ENCODE results near the gene KPNA6. TPM values are rescaled to one million over a fixed set of nuclear protein-coding genes. Genes with fewer than 3 reads are reported as not detected.

KPNA6 gene
- total and polyA plus RNA-seq, 2 of the 13 experiments (the other 11 are each of a cell fraction or from before 2014, with no cell fraction given) = 22.0 to 47.5 TPM

- TF ChIP-seq, protein P1, sequence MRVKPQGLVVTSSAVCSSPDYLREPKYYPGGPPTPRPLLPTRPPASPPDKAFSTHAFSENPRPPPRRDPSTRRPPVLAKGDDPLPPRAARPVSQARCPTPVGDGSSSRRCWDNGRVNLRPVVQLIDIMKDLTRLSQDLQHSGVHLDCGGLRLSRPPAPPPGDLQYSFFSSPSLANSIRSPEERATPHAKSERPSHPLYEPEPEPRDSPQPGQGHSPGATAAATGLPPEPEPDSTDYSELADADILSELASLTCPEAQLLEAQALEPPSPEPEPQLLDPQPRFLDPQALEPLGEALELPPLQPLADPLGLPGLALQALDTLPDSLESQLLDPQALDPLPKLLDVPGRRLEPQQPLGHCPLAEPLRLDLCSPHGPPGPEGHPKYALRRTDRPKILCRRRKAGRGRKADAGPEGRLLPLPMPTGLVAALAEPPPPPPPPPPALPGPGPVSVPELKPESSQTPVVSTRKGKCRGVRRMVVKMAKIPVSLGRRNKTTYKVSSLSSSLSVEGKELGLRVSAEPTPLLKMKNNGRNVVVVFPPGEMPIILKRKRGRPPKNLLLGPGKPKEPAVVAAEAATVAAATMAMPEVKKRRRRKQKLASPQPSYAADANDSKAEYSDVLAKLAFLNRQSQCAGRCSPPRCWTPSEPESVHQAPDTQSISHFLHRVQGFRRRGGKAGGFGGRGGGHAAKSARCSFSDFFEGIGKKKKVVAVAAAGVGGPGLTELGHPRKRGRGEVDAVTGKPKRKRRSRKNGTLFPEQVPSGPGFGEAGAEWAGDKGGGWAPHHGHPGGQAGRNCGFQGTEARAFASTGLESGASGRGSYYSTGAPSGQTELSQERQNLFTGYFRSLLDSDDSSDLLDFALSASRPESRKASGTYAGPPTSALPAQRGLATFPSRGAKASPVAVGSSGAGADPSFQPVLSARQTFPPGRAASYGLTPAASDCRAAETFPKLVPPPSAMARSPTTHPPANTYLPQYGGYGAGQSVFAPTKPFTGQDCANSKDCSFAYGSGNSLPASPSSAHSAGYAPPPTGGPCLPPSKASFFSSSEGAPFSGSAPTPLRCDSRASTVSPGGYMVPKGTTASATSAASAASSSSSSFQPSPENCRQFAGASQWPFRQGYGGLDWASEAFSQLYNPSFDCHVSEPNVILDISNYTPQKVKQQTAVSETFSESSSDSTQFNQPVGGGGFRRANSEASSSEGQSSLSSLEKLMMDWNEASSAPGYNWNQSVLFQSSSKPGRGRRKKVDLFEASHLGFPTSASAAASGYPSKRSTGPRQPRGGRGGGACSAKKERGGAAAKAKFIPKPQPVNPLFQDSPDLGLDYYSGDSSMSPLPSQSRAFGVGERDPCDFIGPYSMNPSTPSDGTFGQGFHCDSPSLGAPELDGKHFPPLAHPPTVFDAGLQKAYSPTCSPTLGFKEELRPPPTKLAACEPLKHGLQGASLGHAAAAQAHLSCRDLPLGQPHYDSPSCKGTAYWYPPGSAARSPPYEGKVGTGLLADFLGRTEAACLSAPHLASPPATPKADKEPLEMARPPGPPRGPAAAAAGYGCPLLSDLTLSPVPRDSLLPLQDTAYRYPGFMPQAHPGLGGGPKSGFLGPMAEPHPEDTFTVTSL (CRISPR knock-in tag; IDR thresholded peaks at IDR 0.05; ENCODE audit: borderline replicate concordance) = peak; percentile 70; the same call in 1 of the 2 replicates
- TF ChIP-seq NR1H2 (CRISPR knock-in tag; IDR thresholded peaks at IDR 0.05; ENCODE audit: borderline replicate concordance, low read depth) (peak; percentile 45; the same call in 1 of the 2 replicates), ZNF607 (CRISPR knock-in tag; IDR thresholded peaks at IDR 0.05; ENCODE audit: borderline replicate concordance) (peak; percentile 53), ATRX (CRISPR knock-in tag; IDR thresholded peaks at IDR 0.05; ENCODE audit: borderline replicate concordance) (no peak), RORA (CRISPR knock-in tag; IDR thresholded peaks at IDR 0.05) (no peak), ZNF605 (CRISPR knock-in tag; IDR thresholded peaks at IDR 0.05) (peak; percentile 14; the same call in 1 of the 2 replicates), GPBP1L1 (CRISPR knock-in tag; IDR thresholded peaks at IDR 0.05) (no peak), NR2F1 (CRISPR knock-in tag; IDR thresholded peaks at IDR 0.05) (no peak), NAIF1 (CRISPR knock-in tag; IDR thresholded peaks at IDR 0.05; ENCODE audit: borderline replicate concordance) (peak; percentile 58), TBL1XR1 (IDR thresholded peaks at IDR 0.05; ENCODE audit: borderline replicate concordance, low read length, partially characterized antibody) (no peak), ZNF709 (CRISPR knock-in tag; IDR thresholded peaks at IDR 0.05) (peak; percentile 70; the same call in 1 of the 2 replicates)
- TF ChIP-seq, protein P2, sequence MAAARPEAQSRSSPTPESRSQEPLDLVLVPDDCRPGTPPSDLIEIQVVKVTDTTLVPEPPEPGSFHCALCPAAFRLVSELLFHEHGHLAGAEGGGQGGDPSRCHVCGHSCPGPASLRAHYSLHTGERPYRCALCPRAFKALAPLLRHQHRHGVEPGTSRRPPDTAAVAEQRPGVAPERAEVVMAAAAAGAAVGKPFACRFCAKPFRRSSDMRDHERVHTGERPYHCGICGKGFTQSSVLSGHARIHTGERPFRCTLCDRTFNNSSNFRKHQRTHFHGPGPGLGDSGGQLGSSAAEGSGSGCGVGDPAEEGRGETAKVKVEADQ (CRISPR knock-in tag; IDR thresholded peaks at IDR 0.05; ENCODE audit: borderline replicate concordance) = no peak; the same call in 1 of the 2 replicates
- TF ChIP-seq, protein P3, sequence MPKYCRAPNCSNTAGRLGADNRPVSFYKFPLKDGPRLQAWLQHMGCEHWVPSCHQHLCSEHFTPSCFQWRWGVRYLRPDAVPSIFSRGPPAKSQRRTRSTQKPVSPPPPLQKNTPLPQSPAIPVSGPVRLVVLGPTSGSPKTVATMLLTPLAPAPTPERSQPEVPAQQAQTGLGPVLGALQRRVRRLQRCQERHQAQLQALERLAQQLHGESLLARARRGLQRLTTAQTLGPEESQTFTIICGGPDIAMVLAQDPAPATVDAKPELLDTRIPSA (CRISPR knock-in tag; IDR thresholded peaks at IDR 0.05; ENCODE audit: borderline replicate concordance) = no peak; the same call in 1 of the 2 replicates
- TF ChIP-seq, protein P4, sequence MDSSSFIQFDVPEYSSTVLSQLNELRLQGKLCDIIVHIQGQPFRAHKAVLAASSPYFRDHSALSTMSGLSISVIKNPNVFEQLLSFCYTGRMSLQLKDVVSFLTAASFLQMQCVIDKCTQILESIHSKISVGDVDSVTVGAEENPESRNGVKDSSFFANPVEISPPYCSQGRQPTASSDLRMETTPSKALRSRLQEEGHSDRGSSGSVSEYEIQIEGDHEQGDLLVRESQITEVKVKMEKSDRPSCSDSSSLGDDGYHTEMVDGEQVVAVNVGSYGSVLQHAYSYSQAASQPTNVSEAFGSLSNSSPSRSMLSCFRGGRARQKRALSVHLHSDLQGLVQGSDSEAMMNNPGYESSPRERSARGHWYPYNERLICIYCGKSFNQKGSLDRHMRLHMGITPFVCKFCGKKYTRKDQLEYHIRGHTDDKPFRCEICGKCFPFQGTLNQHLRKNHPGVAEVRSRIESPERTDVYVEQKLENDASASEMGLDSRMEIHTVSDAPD (CRISPR knock-in tag; IDR thresholded peaks at IDR 0.05) = no peak
- TF ChIP-seq, protein P5, sequence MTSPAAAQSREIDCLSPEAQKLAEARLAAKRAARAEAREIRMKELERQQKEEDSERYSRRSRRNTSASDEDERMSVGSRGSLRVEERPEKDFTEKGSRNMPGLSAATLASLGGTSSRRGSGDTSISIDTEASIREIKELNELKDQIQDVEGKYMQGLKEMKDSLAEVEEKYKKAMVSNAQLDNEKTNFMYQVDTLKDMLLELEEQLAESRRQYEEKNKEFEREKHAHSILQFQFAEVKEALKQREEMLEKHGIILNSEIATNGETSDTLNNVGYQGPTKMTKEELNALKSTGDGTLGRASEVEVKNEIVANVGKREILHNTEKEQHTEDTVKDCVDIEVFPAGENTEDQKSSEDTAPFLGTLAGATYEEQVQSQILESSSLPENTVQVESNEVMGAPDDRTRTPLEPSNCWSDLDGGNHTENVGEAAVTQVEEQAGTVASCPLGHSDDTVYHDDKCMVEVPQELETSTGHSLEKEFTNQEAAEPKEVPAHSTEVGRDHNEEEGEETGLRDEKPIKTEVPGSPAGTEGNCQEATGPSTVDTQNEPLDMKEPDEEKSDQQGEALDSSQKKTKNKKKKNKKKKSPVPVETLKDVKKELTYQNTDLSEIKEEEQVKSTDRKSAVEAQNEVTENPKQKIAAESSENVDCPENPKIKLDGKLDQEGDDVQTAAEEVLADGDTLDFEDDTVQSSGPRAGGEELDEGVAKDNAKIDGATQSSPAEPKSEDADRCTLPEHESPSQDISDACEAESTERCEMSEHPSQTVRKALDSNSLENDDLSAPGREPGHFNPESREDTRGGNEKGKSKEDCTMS (CRISPR knock-in tag; conservative IDR thresholded peaks at IDR 0.05) = no peak
These were observed 35.1 kb upstream of the KPNA6 start, which contains the start of gene TMEM39B (continued) for GRCh38 chr1:32072622-32073298.
